Activated CD4-positive, alpha-beta T cell treated with anti-CD3 and anti-CD28 coated beads, Interleukin-2, amount 10 ng/mL, durations not matched to agents 24 days and 14 days (primary cell): ENCODE results near the gene SFXN4. TPM values are rescaled to one million over a fixed set of nuclear protein-coding genes. Genes with fewer than 3 reads are reported as not detected.
"Not testable (repeated sequence)": the region's sequence is repeated elsewhere in the genome, so short reads cannot be mapped to it uniquely, and the experiment has no call there.

Source experiments
- DNase-seq: peaks from one replicate; pipeline ENCODE4 v3.0.0; 2022
- H3K27ac Mint-ChIP-seq: one replicate; pipeline ENCODE4 v1.8.0; 2022; ENCODE audit warnings: mild to moderate bottlenecking, mixed read lengths
- H3K27me3 Mint-ChIP-seq: one replicate; pipeline ENCODE4 v1.8.0; 2022; ENCODE audit warnings: mixed read lengths
- H3K36me3 Mint-ChIP-seq: one replicate; pipeline ENCODE4 v1.8.0; 2022; ENCODE audit warnings: low read depth, mild to moderate bottlenecking, mixed read lengths
- H3K4me1 Mint-ChIP-seq: one replicate; pipeline ENCODE4 v1.8.0; 2021; ENCODE audit warnings: mixed read lengths
- H3K4me3 Mint-ChIP-seq: one replicate; pipeline ENCODE4 v1.8.0; 2022; ENCODE audit warnings: mild to moderate bottlenecking, moderate library complexity, mixed read lengths
- H3K9me3 Mint-ChIP-seq: one replicate; pipeline ENCODE4 v1.8.0; 2021; ENCODE audit warnings: mixed read lengths
- intact Hi-C: fragments of 100-400 bp; cut with micrococcal nuclease; formaldehyde crosslinking; loops from one replicate; pipeline ENCODE4 v1.15.1; 2023
- total RNA-seq: library from RNA; stranded (reverse); gene quantifications from 2 replicates; pipeline ENCODE4 v1.2.3, GENCODE V29; 2022

Gene SFXN4
- total RNA-seq, 1 donor from 2014 or later: 58.1 TPM

- Mint-ChIP-seq H3K36me3 (peaks cover 49% of the 10 kb centered on the region), H3K4me1 (peaks cover 3% of the 10 kb centered on the region), H3K27ac (no peak overlapping the region), H3K4me3 (no peak overlapping the region), H3K9me3 (no peaks in the 10 kb centered on the region), H3K27me3 (no peaks in the 10 kb centered on the region)
- no peak for DNase-seq
- intact Hi-C loops: no loop called here
These were observed 44.6 kb downstream of the SFXN4 start for GRCh38 chr10:119120875-119121274.

GRCh38 chr10:119120413-119120867 lies 45.1 kb downstream of the SFXN4 start:
- DNase-seq: no peak
- Mint-ChIP-seq H3K27ac (peak overlapping the region; percentile 15), H3K4me3 (no peak overlapping the region), H3K27me3 (no peaks in the 10 kb centered on the region), H3K36me3 (peaks cover 47% of the 10 kb centered on the region), H3K4me1 (peaks cover 3% of the 10 kb centered on the region), H3K9me3 (no peaks in the 10 kb centered on the region)
- intact Hi-C loops: no loop called here

- peak overlapping the region; percentile 32 for H3K27ac Mint-ChIP-seq
- intact Hi-C loops: no loop called here
- no peaks in the 10 kb centered on the region for H3K27me3 Mint-ChIP-seq
- H3K9me3 Mint-ChIP-seq: no peaks in the 10 kb centered on the region
- peaks cover 50% of the 10 kb centered on the region for H3K36me3 Mint-ChIP-seq
- H3K4me3 Mint-ChIP-seq: no peak overlapping the region
- peaks cover 3% of the 10 kb centered on the region for H3K4me1 Mint-ChIP-seq
- DNase-seq: no peak
These were observed 46.1 kb downstream of the SFXN4 start for GRCh38 chr10:119119400-119119799.

GRCh38 chr10:119118231-119118630 lies 47.3 kb downstream of the SFXN4 start:
- Mint-ChIP-seq H3K27me3 (no peaks in the 10 kb centered on the region), H3K4me1 (peaks cover 5% of the 10 kb centered on the region), H3K9me3 (no peaks in the 10 kb centered on the region), H3K36me3 (peaks cover 56% of the 10 kb centered on the region), H3K4me3 (no peak overlapping the region), H3K27ac (no peak overlapping the region)
- intact Hi-C loops: no loop called here
- no peak for DNase-seq

GRCh38 chr10:119116326-119116951 lies 49.1 kb downstream of the SFXN4 start:
- intact Hi-C loops: no loop called here
- DNase-seq: no peak
- H3K27ac Mint-ChIP-seq: no peak overlapping the region
- H3K4me1 Mint-ChIP-seq: peaks cover 8% of the 10 kb centered on the region
- H3K36me3 Mint-ChIP-seq: peaks cover 47% of the 10 kb centered on the region
- H3K27me3 Mint-ChIP-seq: no peaks in the 10 kb centered on the region
- no peak overlapping the region for H3K4me3 Mint-ChIP-seq
- H3K9me3 Mint-ChIP-seq: no peaks in the 10 kb centered on the region

GRCh38 chr10:119115926-119116325 lies 49.6 kb downstream of the SFXN4 start:
- Mint-ChIP-seq H3K27me3 (no peaks in the 10 kb centered on the region), H3K36me3 (peaks cover 46% of the 10 kb centered on the region), H3K4me1 (peaks cover 8% of the 10 kb centered on the region), H3K9me3 (no peaks in the 10 kb centered on the region), H3K4me3 (no peak overlapping the region), H3K27ac (no peak overlapping the region)
- intact Hi-C loops: no loop called here
- DNase-seq: no peak

- H3K36me3 Mint-ChIP-seq: peaks cover 42% of the 10 kb centered on the region
- no peak for DNase-seq
These were observed 51.5 kb downstream of the SFXN4 start for GRCh38 chr10:119113751-119114732.

GRCh38 chr10:119112056-119112455 lies 53.5 kb downstream of the SFXN4 start:
- H3K9me3 Mint-ChIP-seq: no peaks in the 10 kb centered on the region
- DNase-seq: no peak
- H3K4me3 Mint-ChIP-seq: no peak overlapping the region
- H3K27ac Mint-ChIP-seq: no peak overlapping the region
- peaks cover 41% of the 10 kb centered on the region for H3K36me3 Mint-ChIP-seq
- intact Hi-C loops: no loop called here
- peaks cover 7% of the 10 kb centered on the region for H3K4me1 Mint-ChIP-seq
- H3K27me3 Mint-ChIP-seq: no peaks in the 10 kb centered on the region

More at GRCh38 chr10:119113751-119114732, 51.5 kb downstream of the SFXN4 start:
- Mint-ChIP-seq H3K4me1 (peaks cover 5% of the 10 kb centered on the region), H3K27me3 (no peaks in the 10 kb centered on the region), H3K27ac (peak overlapping the region; percentile 39), H3K4me3 (no peak overlapping the region), H3K9me3 (no peaks in the 10 kb centered on the region)
- intact Hi-C loops: no loop called here

GRCh38 chr10:119107771-119108170 lies 57.7 kb downstream of the SFXN4 start:
- H3K4me3 Mint-ChIP-seq, H3K9me3 Mint-ChIP-seq, intact Hi-C loops, H3K27ac Mint-ChIP-seq, H3K27me3 Mint-ChIP-seq, DNase-seq: not testable (repeated sequence)
- peaks cover 23% of the 10 kb centered on the region for H3K36me3 Mint-ChIP-seq
- H3K4me1 Mint-ChIP-seq: peaks cover 18% of the 10 kb centered on the region

- H3K9me3 Mint-ChIP-seq, DNase-seq, intact Hi-C loops, H3K27me3 Mint-ChIP-seq, H3K27ac Mint-ChIP-seq, H3K4me3 Mint-ChIP-seq: not testable (repeated sequence)
- Mint-ChIP-seq H3K4me1 (peaks cover 18% of the 10 kb centered on the region), H3K36me3 (peaks cover 21% of the 10 kb centered on the region)
These were observed 58.4 kb downstream of the SFXN4 start for GRCh38 chr10:119107106-119107505.

- intact Hi-C loops: not testable (repeated sequence)
These were observed 59.6 kb downstream of the SFXN4 start for GRCh38 chr10:119105899-119106298.

GRCh38 chr10:119105155-119105554 lies 60.4 kb downstream of the SFXN4 start:
- H3K36me3 Mint-ChIP-seq: peaks cover 15% of the 10 kb centered on the region
- DNase-seq: no peak

More at GRCh38 chr10:119105899-119106298, 59.6 kb downstream of the SFXN4 start:
- Mint-ChIP-seq H3K27ac (peak overlapping the region; percentile 15), H3K36me3 (peaks cover 19% of the 10 kb centered on the region), H3K4me3 (peak overlapping the region; percentile 84), H3K4me1 (peaks cover 22% of the 10 kb centered on the region)
- not testable (repeated sequence) for H3K27me3 Mint-ChIP-seq, DNase-seq, H3K9me3 Mint-ChIP-seq

GRCh38 chr10:119104654-119105015 lies 60.9 kb downstream of the SFXN4 start:
- peaks cover 2% of the 10 kb centered on the region for H3K27me3 Mint-ChIP-seq
- DNase-seq: no peak
- peak overlapping the region; percentile 45 for H3K27ac Mint-ChIP-seq
- intact Hi-C loops: loop anchor here (1.0 kb wide), 3 partner anchors 24 to 74 kb away; partner anchors contain the start of genes EIF3A and PRDX3
- peak overlapping the region; percentile 84 for H3K4me3 Mint-ChIP-seq
- peaks cover 29% of the 10 kb centered on the region for H3K4me1 Mint-ChIP-seq
- no peaks in the 10 kb centered on the region for H3K9me3 Mint-ChIP-seq
- H3K36me3 Mint-ChIP-seq: peaks cover 13% of the 10 kb centered on the region

More at GRCh38 chr10:119105155-119105554, 60.4 kb downstream of the SFXN4 start:
- Mint-ChIP-seq H3K9me3 (no peaks in the 10 kb centered on the region), H3K4me3 (peak overlapping the region; percentile 84), H3K27me3 (peaks cover 2% of the 10 kb centered on the region), H3K27ac (peak overlapping the region; percentile 69), H3K4me1 (peaks cover 26% of the 10 kb centered on the region)
- intact Hi-C loops: no loop called here
